ES-I3 (cell line): ENCODE data around the gene BOLA3.

Source experiments
- H3K36me3 ChIP-seq: 2 replicates; pipeline ENCODE4 v1.6.1; 2013; ENCODE audit warnings: mild to moderate bottlenecking, low read length, control low read depth, moderate library complexity; ENCODE audit not compliant: insufficient read depth
- H3K4me1 ChIP-seq: 2 replicates; pipeline ENCODE4 v1.6.1; 2013; ENCODE audit warnings: mild to moderate bottlenecking, control low read depth, low read length; ENCODE audit not compliant: insufficient read depth
- H3K9ac ChIP-seq: 2 replicates; pipeline ENCODE4 v1.6.1; 2013; ENCODE audit warnings: low read depth, mild to moderate bottlenecking, low read length, moderate library complexity
- H3K9me3 ChIP-seq: 2 replicates; pipeline ENCODE4 v1.6.1; 2013; ENCODE audit warnings: mild to moderate bottlenecking, low read length, moderate library complexity; ENCODE audit not compliant: control insufficient read depth, insufficient read depth

The BOLA3 gene

DNA sequence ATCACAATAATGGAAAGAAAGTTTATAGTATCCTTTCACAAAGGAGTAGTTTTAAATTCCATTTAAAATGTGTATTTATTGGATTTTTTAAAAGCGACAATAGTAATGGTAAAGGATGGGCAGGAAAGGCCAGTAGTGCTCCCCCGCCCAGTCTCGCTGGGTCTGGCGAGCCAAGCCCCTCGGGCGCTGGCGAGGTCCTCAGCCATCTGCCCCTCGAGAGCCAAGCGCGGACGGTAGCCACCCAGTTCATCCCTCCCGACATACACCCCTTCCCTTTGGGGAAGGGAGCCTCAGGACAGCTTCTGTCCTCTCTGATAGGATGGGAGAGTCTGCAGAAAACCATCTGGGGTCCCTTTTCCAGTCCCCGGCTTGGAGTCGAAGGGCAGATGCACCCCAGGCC, 45.2 kb downstream of the BOLA3 start:
- Histone ChIP-seq H3K4me1 (peaks cover 10% of the 10 kb centered on the region), H3K9ac (no peak overlapping the region), H3K9me3 (no peaks in the 10 kb centered on the region), H3K36me3 (no peaks in the 10 kb centered on the region)

DNA sequence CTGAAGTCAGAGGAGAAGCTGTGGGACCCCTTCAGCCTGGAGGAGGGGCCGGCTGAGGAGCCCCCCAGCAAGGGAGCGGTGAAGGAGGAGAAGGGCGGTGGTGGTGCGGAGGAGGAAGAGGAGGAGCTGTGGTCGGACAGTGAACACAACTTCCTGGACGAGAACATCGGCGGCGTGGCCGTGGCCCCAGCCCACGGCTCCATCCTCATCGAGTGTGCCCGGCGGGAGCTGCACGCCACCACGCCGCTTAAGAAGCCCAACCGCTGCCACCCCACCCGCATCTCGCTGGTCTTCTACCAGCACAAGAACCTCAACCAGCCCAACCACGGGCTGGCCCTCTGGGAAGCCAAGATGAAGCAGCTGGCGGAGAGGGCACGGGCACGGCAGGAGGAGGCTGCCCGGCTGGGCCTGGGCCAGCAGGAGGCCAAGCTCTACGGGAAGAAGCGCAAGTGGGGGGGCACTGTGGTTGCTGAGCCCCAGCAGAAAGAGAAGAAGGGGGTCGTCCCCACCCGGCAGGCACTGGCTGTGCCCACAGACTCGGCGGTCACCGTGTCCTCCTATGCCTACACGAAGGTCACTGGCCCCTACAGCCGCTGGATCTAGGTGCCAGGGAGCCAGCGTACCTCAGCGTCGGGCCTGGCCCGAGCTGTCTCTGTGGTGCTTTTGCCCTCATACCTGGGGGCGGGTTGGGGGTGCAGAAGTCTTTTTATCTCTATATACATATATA, 46.0 kb downstream of the BOLA3 start:
- H3K36me3 ChIP-seq, result no peaks in the 10 kb centered on the region
- H3K9me3 ChIP-seq, result no peaks in the 10 kb centered on the region
- peaks cover 2% of the 10 kb centered on the region for H3K4me1 ChIP-seq
- H3K9ac ChIP-seq, result no peak overlapping the region

- no peaks in the 10 kb centered on the region; the same call in 1 of the 2 replicates for H3K36me3 ChIP-seq
- no peaks in the 10 kb centered on the region for H3K4me1 ChIP-seq
- no peaks in the 10 kb centered on the region for H3K9me3 ChIP-seq
- no peak overlapping the region for H3K9ac ChIP-seq
Observed at GRCh38 chr2:74100254-74101216, 47.2 kb downstream of the BOLA3 start.

DNA sequence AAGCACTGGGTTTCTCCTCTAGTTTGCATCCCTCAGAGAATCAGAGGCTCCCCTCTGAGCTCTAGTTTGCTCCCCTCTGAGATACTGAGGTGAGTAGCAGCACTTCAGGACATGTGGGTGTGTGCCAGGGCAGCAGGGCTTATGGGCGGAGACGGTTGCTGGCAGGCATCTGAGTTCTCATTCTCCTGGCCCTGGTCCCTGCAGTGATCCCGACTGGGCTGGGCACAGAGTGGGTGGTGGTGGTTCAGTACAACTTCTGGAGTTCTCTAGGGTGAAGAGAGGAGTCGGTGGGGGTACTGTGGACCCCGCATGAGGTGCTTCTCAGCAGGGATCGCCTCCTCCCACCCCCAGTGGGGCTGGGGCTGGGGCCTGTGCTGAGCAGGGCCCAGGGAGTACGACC, 47.9 kb downstream of the BOLA3 start:
- Histone ChIP-seq H3K9me3 (no peaks in the 10 kb centered on the region), H3K4me1 (no peaks in the 10 kb centered on the region), H3K36me3 (no peaks in the 10 kb centered on the region; the same call in 1 of the 2 replicates), H3K9ac (no peak overlapping the region)

GRCh38 chr2:74099271-74099670, 48.4 kb downstream of the BOLA3 start:
- Histone ChIP-seq H3K36me3 (no peaks in the 10 kb centered on the region; the same call in 1 of the 2 replicates), H3K9me3 (no peaks in the 10 kb centered on the region), H3K9ac (no peak overlapping the region), H3K4me1 (no peaks in the 10 kb centered on the region)

DNA sequence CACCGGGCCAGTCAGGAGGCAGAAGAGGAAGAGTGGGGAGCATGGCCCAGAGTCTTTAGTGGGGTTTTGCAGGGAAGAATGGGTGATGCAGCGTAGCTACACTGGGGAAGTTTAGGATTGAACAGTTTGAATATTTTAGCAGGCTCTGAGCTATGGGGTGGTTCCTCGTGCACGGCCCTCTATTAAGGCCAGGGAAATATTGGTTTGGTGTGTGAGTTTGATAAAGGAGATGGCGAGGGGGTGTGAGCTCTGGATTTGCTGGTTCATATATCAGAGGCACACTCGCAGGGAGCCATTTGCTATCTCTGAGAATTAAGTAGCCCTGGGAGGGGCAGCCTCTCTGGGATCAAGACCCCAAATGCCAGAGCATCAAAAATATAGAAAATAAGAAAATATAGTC, 50.1 kb downstream of the BOLA3 start:
- no peaks in the 10 kb centered on the region for H3K4me1 ChIP-seq
- no peak overlapping the region for H3K9ac ChIP-seq
- no peaks in the 10 kb centered on the region for H3K9me3 ChIP-seq
- no peaks in the 10 kb centered on the region; the same call in 1 of the 2 replicates for H3K36me3 ChIP-seq

DNA sequence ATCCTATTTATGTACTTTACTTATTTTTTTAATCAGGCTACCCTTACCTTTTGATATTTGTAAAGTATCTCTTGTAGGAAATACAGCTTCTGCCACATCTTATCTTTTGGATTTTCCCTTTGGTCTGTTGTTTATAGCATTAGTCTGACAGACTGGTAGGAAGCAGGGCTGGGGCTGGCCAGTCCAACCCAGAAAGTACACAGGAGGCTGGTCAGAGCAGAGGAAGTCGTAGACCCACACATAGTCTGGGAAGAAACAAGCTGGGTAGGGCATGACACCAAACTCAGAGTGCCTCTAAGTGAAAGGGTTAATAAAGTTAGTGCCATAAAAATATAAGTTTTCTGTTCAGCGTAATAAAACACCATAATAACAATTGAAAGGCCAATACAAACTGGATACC, 51.7 kb downstream of the BOLA3 start:
- Histone ChIP-seq H3K9me3 (no peaks in the 10 kb centered on the region), H3K36me3 (no peaks in the 10 kb centered on the region; the same call in 1 of the 2 replicates), H3K9ac (no peak overlapping the region), H3K4me1 (no peaks in the 10 kb centered on the region)

DNA sequence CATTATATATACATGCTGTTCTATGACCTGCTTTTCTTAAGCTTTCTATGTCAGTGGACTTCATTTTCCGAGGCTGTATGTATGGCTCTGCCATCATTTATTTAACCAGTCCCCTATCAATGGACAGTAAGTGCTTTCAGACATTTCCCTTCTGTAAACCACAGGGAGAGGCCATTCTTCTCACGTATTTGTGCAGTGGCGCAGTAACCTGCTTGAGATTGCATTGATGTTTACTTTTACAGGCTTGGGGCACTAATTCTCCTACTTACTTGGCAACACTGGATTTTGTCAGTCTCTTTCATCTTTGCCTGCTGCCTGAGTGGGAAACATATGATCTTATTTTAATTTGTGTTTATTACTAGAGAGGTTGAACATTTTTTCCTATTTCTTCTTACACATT, 52.1 kb downstream of the BOLA3 start:
- no peaks in the 10 kb centered on the region for H3K9me3 ChIP-seq
- no peaks in the 10 kb centered on the region for H3K4me1 ChIP-seq
- H3K9ac ChIP-seq, result no peak overlapping the region
- H3K36me3 ChIP-seq, result no peaks in the 10 kb centered on the region; the same call in 1 of the 2 replicates

- Histone ChIP-seq H3K9ac (no peak overlapping the region), H3K9me3 (no peaks in the 10 kb centered on the region), H3K36me3 (no peaks in the 10 kb centered on the region; the same call in 1 of the 2 replicates)
Observed at GRCh38 chr2:74094291-74094690, 53.4 kb downstream of the BOLA3 start.

DNA sequence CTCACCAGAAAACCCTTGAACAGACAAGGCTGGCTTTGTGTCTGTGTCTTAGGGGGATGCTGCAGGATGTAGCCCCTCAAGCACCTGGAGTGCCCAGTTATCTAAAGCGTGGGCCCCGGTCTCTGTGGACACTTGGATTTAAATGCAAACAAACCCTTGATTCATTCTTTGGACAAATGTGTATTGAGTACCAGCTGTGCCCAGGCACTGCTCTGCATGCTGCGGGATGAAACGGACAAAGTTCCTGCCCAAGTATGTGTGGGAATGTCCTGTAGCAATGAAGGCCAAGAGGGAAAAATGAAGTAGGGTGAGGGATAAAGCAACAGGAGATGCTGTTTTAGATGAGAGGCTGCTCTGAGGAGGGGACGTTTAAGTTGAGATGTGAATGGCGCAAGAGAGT, 53.9 kb downstream of the BOLA3 start:
- H3K9me3 ChIP-seq, result no peaks in the 10 kb centered on the region
- H3K36me3 ChIP-seq, result no peaks in the 10 kb centered on the region; the same call in 1 of the 2 replicates
- H3K4me1 ChIP-seq, result peaks cover 8% of the 10 kb centered on the region; the same call in 1 of the 2 replicates
- H3K9ac ChIP-seq, result no peak overlapping the region

More at GRCh38 chr2:74094291-74094690, 53.4 kb downstream of the BOLA3 start:
- H3K4me1 ChIP-seq, result peaks cover 4% of the 10 kb centered on the region; the same call in 1 of the 2 replicates

- Histone ChIP-seq H3K36me3 (no peaks in the 10 kb centered on the region; the same call in 1 of the 2 replicates), H3K4me1 (peaks cover 9% of the 10 kb centered on the region; the same call in 1 of the 2 replicates), H3K9ac (no peak overlapping the region), H3K9me3 (no peaks in the 10 kb centered on the region)
Observed at GRCh38 chr2:74093426-74093825, 54.3 kb downstream of the BOLA3 start.

DNA sequence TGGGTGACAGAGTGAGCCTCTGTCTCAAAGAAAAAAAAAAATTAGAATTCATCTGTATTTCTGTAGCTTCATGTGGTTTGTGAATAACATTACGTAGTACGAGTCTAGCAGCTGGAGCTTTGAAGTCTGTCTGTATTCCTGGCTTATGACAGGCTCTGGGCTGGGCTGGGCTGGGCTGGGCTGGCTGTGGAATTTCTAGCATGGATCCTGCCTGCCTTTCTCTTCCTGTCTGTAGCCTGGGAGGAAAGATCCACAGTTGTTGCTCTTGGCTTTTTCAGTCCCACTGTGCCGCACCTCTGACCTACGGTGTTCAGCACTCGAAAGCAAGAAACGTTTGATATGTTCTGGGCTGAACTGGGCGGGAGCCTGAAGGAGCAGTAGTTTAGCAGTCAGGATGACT, 55.4 kb downstream of the BOLA3 start:
- Histone ChIP-seq H3K36me3 (no peaks in the 10 kb centered on the region; the same call in 1 of the 2 replicates), H3K9me3 (no peaks in the 10 kb centered on the region), H3K4me1 (peaks cover 9% of the 10 kb centered on the region; the same call in 1 of the 2 replicates), H3K9ac (no peak overlapping the region)

DNA sequence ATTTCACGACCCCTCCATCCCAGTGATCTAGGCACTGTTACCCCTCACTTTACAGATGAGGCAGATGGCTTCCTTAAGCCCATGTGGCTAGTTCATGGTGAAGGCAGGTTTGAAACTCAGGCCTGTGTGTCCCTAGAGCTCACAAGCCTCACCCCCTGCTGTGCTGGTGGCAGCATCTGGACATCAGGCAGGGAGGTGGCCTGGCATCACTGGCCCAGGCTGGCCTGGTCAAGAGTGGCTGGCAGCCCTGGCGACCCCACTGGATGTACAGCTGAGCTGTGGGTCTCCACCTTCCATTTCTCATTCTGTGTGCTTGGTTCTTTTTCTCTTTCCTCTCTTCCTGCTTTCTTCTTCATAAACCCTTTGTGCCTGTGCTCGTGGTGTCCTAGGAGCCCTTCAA, 56.3 kb downstream of the BOLA3 start:
- no peak overlapping the region for H3K9ac ChIP-seq
- H3K9me3 ChIP-seq, result no peaks in the 10 kb centered on the region
- H3K36me3 ChIP-seq, result no peaks in the 10 kb centered on the region; the same call in 1 of the 2 replicates
- peaks cover 9% of the 10 kb centered on the region; the same call in 1 of the 2 replicates for H3K4me1 ChIP-seq
